HCT116 (cell line): ENCODE data around the gene RAB42. TPM values are rescaled to one million over a fixed set of nuclear protein-coding genes. Genes with fewer than 3 reads are reported as not detected.

ENCODE experiments used
- ATAC-seq: fragments of 200-7000 bp; cut with Tn5 transposase; 2 replicates; pipeline ENCODE4 v1.9.1; 2020; ENCODE audit warnings: mild to moderate bottlenecking, moderate library complexity
- BruUV-seq: library from RNA; stranded (reverse); fragments of 400-500 nt; replicated peaks from 2 replicates; lab custom pipeline; 2021; lab: Mats Ljungman, UMichigan
- CTCF ChIA-PET: fragments of 300-600 bp; sonication (Branson Sonifier 250); formaldehyde crosslinking; loops from one replicate; lab custom pipeline; 2021; ENCODE audit warnings: antibody characterized with exemption; lab: Charles Lee
- POLR2A ChIA-PET: fragments of 300-600, 350-600 bp; sonication (Branson Sonifier 250); formaldehyde crosslinking; loops from one replicate; lab custom pipeline; 2021; ENCODE audit warnings: antibody characterized with exemption; lab: Charles Lee
- RAD21 ChIA-PET, 2 experiments: fragments of 300-600 bp; sonication (Branson Sonifier 250); formaldehyde crosslinking; loops; one replicate each; lab custom pipeline; 2023; ENCODE audit warnings: low total read pairs in 2 of 2; ENCODE audit not compliant: uncharacterized antibody in 2 of 2, unreplicated experiment in 2 of 2, low non-redundant PET in 1 of 2; lab: Charles Lee
- DNase-seq: peaks from one replicate; pipeline ENCODE4 v3.0.0-alpha.2; 2010; ENCODE audit warnings: low read depth, low spot score
- H2AFZ ChIP-seq: fragments of 200-600 bp; shearing (Covaris generic), sonication (generic); 2 replicates; pipeline ENCODE4 v1.6.1; 2017; ENCODE audit warnings: low read depth, mixed run types, mixed read lengths, antibody characterized with exemption, low read length; ENCODE audit not compliant: poor library complexity, severe bottlenecking
- H3K27ac ChIP-seq: 2 replicates; pipeline ENCODE4 v1.5.1; 2012; ENCODE audit warnings: low read depth, low read length
- H3K27me3 ChIP-seq: fragments of 200-600 bp; sonication (generic); 2 replicates; pipeline ENCODE4 v1.6.1; 2016; ENCODE audit warnings: mixed run types, low read length, mixed read lengths; ENCODE audit not compliant: insufficient read depth
- H3K36me3 ChIP-seq, 2 experiments: fragments of 200-500 bp in 1 of 2; fragments of 200-600 bp in 1 of 2; sonication (Bioruptor generic) in 1 of 2; sonication (generic) in 1 of 2; 2 replicates each; pipeline versions ENCODE4 v1.5.1 to v1.6.1; 2014 to 2016; ENCODE audit warnings: low read length in 2 of 2, inconsistent platforms in 1 of 2, mixed read lengths in 1 of 2, mixed run types in 1 of 2; ENCODE audit not compliant: insufficient read depth in 2 of 2, control insufficient read depth in 1 of 2
- H3K4me1 ChIP-seq, 2 experiments: fragments of 200-600 bp in 1 of 2; sonication (generic) in 1 of 2; 2 replicates each; pipeline versions ENCODE4 v1.5.1 to v1.6.1; 2012 to 2017; ENCODE audit warnings: low read length in 2 of 2, inconsistent platforms in 1 of 2, mild to moderate bottlenecking in 1 of 2, mixed read lengths in 1 of 2, mixed run types in 1 of 2, moderate library complexity in 1 of 2; ENCODE audit not compliant: insufficient read depth in 2 of 2, control insufficient read depth in 1 of 2
- H3K4me2 ChIP-seq: fragments of 200-600 bp; sonication (generic); 2 replicates; pipeline ENCODE4 v1.6.1; 2017; ENCODE audit warnings: mixed run types, low read length, mixed read lengths
- H3K4me3 ChIP-seq, 2 experiments: fragments of 200-600 bp in 1 of 2; sonication (generic) in 1 of 2; replicated peaks in 1 of 2; 2 replicates each; pipeline ENCODE4 v1.5.1; 2011 to 2016; ENCODE audit warnings: low read length in 2 of 2, control low read depth in 1 of 2, low read depth in 1 of 2, mild to moderate bottlenecking in 1 of 2, mixed read lengths in 1 of 2, mixed run types in 1 of 2
- H3K79me2 ChIP-seq: fragments of 200-600 bp; sonication (generic); 2 replicates; pipeline ENCODE4 v1.6.1; 2017; ENCODE audit warnings: mild to moderate bottlenecking, mixed run types, low read length, moderate library complexity, mixed read lengths; ENCODE audit not compliant: insufficient read depth
- H3K9ac ChIP-seq: fragments of 200-600 bp; sonication (generic); 2 replicates; pipeline ENCODE4 v1.6.1; 2016; ENCODE audit warnings: low read length, mixed read lengths
- H3K9me2 ChIP-seq: fragments of 200-600 bp; sonication (generic), shearing (Covaris generic); 2 replicates; pipeline ENCODE4 v1.6.1; 2017; ENCODE audit warnings: mixed run types, mild to moderate bottlenecking, moderate library complexity; ENCODE audit not compliant: insufficient read depth
- H3K9me3 ChIP-seq, 2 experiments: fragments of 200-500 bp in 1 of 2; fragments of 200-600 bp in 1 of 2; sonication (Bioruptor generic) in 1 of 2; sonication (generic) in 1 of 2; 2 replicates each; pipeline ENCODE4 v1.6.1; 2014 to 2017; ENCODE audit warnings: low read length in 2 of 2, mixed read lengths in 2 of 2, inconsistent platforms in 1 of 2, low read depth in 1 of 2, mild to moderate bottlenecking in 1 of 2, mixed run types in 1 of 2, moderate library complexity in 1 of 2; ENCODE audit not compliant: control insufficient read depth in 1 of 2, insufficient read depth in 1 of 2
- H4K20me1 ChIP-seq: fragments of 200-600 bp; sonication (generic), shearing (Covaris generic); 2 replicates; pipeline ENCODE4 v1.6.1; 2017; ENCODE audit warnings: mixed run types, mild to moderate bottlenecking, moderate library complexity; ENCODE audit not compliant: insufficient read depth
- CBX3 ChIP-seq: IDR thresholded peaks from 2 replicates; pipeline ENCODE4 v1.6.1; 2012; ENCODE audit warnings: low read depth
- CEBPB ChIP-seq: IDR thresholded peaks from 2 replicates; pipeline ENCODE4 v1.6.1; 2012; ENCODE audit warnings: low read depth
- CTCF ChIP-seq, 3 experiments: fragments of 200-600 bp in 1 of 3; sonication (generic) in 1 of 3; IDR thresholded peaks in 2 of 3; conservative IDR thresholded peaks in 1 of 3; 2 replicates each; pipeline ENCODE4 v1.5.1; 2012 to 2017; ENCODE audit warnings: low read depth in 2 of 3, low read length in 2 of 3, antibody characterized with exemption in 1 of 3, borderline replicate concordance in 1 of 3, control low read depth in 1 of 3, mild to moderate bottlenecking in 1 of 3, mixed read lengths in 1 of 3, mixed run types in 1 of 3, moderate library complexity in 1 of 3; ENCODE audit not compliant: insufficient read depth in 1 of 3
- EGR1 ChIP-seq: IDR thresholded peaks from 2 replicates; pipeline ENCODE4 v1.6.1; 2012; ENCODE audit warnings: low read depth
- EZH2phosphoT487 ChIP-seq: fragments of 200-600 bp; IDR thresholded peaks from 2 replicates; pipeline ENCODE4 v1.6.1; 2018; ENCODE audit warnings: antibody characterized with exemption, borderline replicate concordance
- POLR2A ChIP-seq: IDR thresholded peaks from 2 replicates; pipeline ENCODE4 v1.7.0; 2011; ENCODE audit warnings: borderline replicate concordance; ENCODE audit not compliant: insufficient read depth, insufficient read length; ENCODE audit errors: extremely low read depth
- REST ChIP-seq: IDR thresholded peaks from 2 replicates; pipeline ENCODE4 v1.6.1; 2012; ENCODE audit warnings: low read depth
- SIN3A ChIP-seq: IDR thresholded peaks from 2 replicates; pipeline ENCODE4 v1.6.1; 2012; ENCODE audit warnings: low read depth
- SP1 ChIP-seq: IDR thresholded peaks from 2 replicates; pipeline ENCODE4 v1.6.1; 2012; ENCODE audit warnings: low read depth
- SRF ChIP-seq: IDR thresholded peaks from 2 replicates; pipeline ENCODE4 v1.6.1; 2012; ENCODE audit warnings: low read depth
- TCF7L2 ChIP-seq: IDR thresholded peaks from 2 replicates; pipeline ENCODE4 v1.7.0; 2011; ENCODE audit warnings: borderline replicate concordance, inconsistent platforms; ENCODE audit not compliant: insufficient read depth, insufficient read length; ENCODE audit errors: extremely low read depth
- YY1 ChIP-seq: IDR thresholded peaks from 2 replicates; pipeline ENCODE4 v1.6.1; 2011; ENCODE audit warnings: low read length, low read depth, moderate library complexity, mild to moderate bottlenecking; ENCODE audit not compliant: insufficient replicate concordance; ENCODE audit errors: extremely low read depth
- ZFX ChIP-seq: fragments of 450-650 bp; IDR thresholded peaks from 2 replicates; pipeline ENCODE4 v1.6.1; 2017
- ZNF274 ChIP-seq: fragments of 200-500 bp; sonication (Bioruptor generic); IDR thresholded peaks from 2 replicates; pipeline ENCODE4 v1.6.1; 2014; ENCODE audit warnings: mild to moderate bottlenecking, low read depth, low read length, inconsistent platforms
- intact Hi-C: fragments of 100-400 bp; cut with micrococcal nuclease; formaldehyde crosslinking; loops from 2 replicates; pipeline ENCODE4 v1.10.0; 2022
- total RNA-seq: library from RNA; stranded (reverse); gene quantifications from one replicate; pipeline ENCODE4 v1.2.1, GENCODE V29; 2021; ENCODE audit not compliant: unreplicated experiment

RAB42 gene
- total RNA-seq, 1 experiment from 2014 or later, result not detected

- no peak for TF ChIP-seq REST
- no peak for TF ChIP-seq CEBPB
- TF ChIP-seq, all 23 proteins: peak for 2
Observed at GRCh38 chr1:28580722-28581530, 11.1 kb upstream of the RAB42 start (continued).

- POLR2A ChIA-PET, result interaction anchor here (0.6 to 2.8 kb wide), 39 partner anchors 8 to 558 kb away, joined by 3 to 27 read pairs (median 4); partner anchors contain the start of genes ATP5IF1, EPB41, MED18 and RNU11
- TF ChIP-seq SIN3A, result peak; percentile 100
- TF ChIP-seq TCF7L2, result peak; percentile 51
- TF ChIP-seq EGR1, result peak; percentile 39; the same call in 1 of the 2 replicates
- TF ChIP-seq ZFX, result peak; percentile 85
- no peak for TF ChIP-seq EZH2phosphoT487
- no peak; the same call in 1 of the 2 replicates for TF ChIP-seq SRF
- peak; percentile 99 for TF ChIP-seq POLR2A
- TF ChIP-seq SP1, result peak; percentile 79
- TF ChIP-seq CTCF (IDR thresholded peaks at IDR 0.05 in 2 of 3, conservative IDR thresholded peaks at IDR 0.05 in 1 of 3; ENCODE audit: borderline replicate concordance in 1 of 3, insufficient read depth in 1 of 3, low read depth in 2 of 3, low read length in 2 of 3), result 0 out of 6 replicates have a peak, but pooled peaks of 1 of the 3 experiments have one; percentile 2
- TF ChIP-seq YY1, result peak; percentile 81
- no peak for TF ChIP-seq ZNF274
- peak; percentile 86; the same call in 1 of the 2 replicates for TF ChIP-seq CBX3
Observed at GRCh38 chr1:28581531-28582247, 10.4 kb upstream of the RAB42 start.

More at GRCh38 chr1:28581531-28582247, 10.4 kb upstream of the RAB42 start:
- Histone ChIP-seq H3K4me3 (peak overlapping the region; percentile 97 to 99), H3K4me1 (peaks cover 9 to 29% of the 10 kb centered on the region in 2 experiments; a peak in 3 of 4 replicates), H3K9ac (peak overlapping the region; percentile 96), H3K79me2 (peaks cover 32% of the 10 kb centered on the region), H3K9me2 (no peaks in the 10 kb centered on the region), H2AFZ (no peak overlapping the region), H3K36me3 (peaks cover 21 to 40% of the 10 kb centered on the region in 2 experiments; a peak in 3 of 4 replicates), H3K4me2 (peak overlapping the region; percentile 85), H3K27ac (peak overlapping the region; percentile 93), H3K27me3 (no peaks in the 10 kb centered on the region), H3K9me3 (no peaks in the 10 kb centered on the region), H4K20me1 (peaks cover 29% of the 10 kb centered on the region; the same call in 1 of the 2 replicates)
- intact Hi-C loops, result no loop called here
- ChIA-PET RAD21 (interaction anchor here in 1 of 2 experiments (0.5 kb wide), 1 partner anchor 41 kb away, joined by 4 read pairs; no protein-coding TSS in a partner anchor), CTCF (interaction anchor here (0.5 to 1.5 kb wide), 4 partner anchors 21 to 718 kb away, joined by 3 to 10 read pairs (median 3); no protein-coding TSS in a partner anchor)
- ATAC-seq (peak; percentile 79), DNase-seq (peak; percentile 90)
- BruUV-seq, result no TSS peak
